GM18517 (cell line): ENCODE data around the gene BBS4.

Experiments used
- ATAC-seq: cut with Tn5 transposase; IDR thresholded peaks from one replicate; pipeline ENCODE4 v1.9.1; 2021; ENCODE audit warnings: mild to moderate bottlenecking, moderate library complexity; ENCODE audit not compliant: unreplicated experiment

The BBS4 gene

GRCh38 chr15:72787526-72787925 is 101.5 kb downstream of the BBS4 start:
- no peak for ATAC-seq
